Skeletal muscle satellite cell (primary cell): ENCODE results near the gene MTFR1L.

Experiments
- H3K27me3 ChIP-seq: 2 replicates; pipeline ENCODE4 v1.7.0; 2013; ENCODE audit warnings: low read length; ENCODE audit not compliant: control insufficient read depth, insufficient read depth
- H3K36me3 ChIP-seq: 2 replicates; pipeline ENCODE4 v1.7.0; 2013; ENCODE audit warnings: mild to moderate bottlenecking, control low read depth, low read length; ENCODE audit not compliant: insufficient read depth
- H3K4me1 ChIP-seq: 2 replicates; pipeline ENCODE4 v1.7.0; 2013; ENCODE audit warnings: low read length; ENCODE audit not compliant: control insufficient read depth, insufficient read depth
- H3K4me2 ChIP-seq: 2 replicates; pipeline ENCODE4 v1.7.0; 2013; ENCODE audit warnings: mild to moderate bottlenecking, low read length
- H3K4me3 ChIP-seq: 2 replicates; pipeline ENCODE4 v1.7.0; 2013; ENCODE audit warnings: low read length
- H3K9ac ChIP-seq: 2 replicates; pipeline ENCODE4 v1.7.0; 2013; ENCODE audit warnings: mild to moderate bottlenecking, low read depth, low read length, moderate library complexity
- H3K9me3 ChIP-seq: replicated peaks from 2 replicates; pipeline ENCODE4 v1.7.0; 2013; ENCODE audit warnings: mild to moderate bottlenecking, control low read depth, low read length

MTFR1L gene

DNA sequence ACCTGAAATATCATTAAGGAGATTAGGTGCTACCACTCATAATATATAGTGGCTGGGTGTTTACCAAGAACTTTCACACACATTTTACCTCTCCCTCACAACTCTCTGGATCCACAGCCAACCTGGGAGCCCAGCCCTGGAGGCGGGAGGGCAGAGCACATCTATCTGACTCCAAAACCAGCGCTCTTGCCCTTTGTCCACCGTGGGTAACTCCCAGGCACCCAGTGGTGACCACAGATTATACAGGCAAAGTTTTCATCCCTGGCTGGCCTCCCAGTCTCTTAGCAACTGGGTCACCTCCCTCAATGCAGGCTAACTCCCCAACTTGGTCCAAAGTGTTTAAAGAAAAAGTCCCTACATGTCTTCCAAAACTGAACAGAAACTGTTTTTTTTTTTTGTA lies 53.4 kb downstream of the MTFR1L start:
- no peak overlapping the region for H3K9ac ChIP-seq
- H3K27me3 ChIP-seq = no peaks in the 10 kb centered on the region
- peaks cover 11% of the 10 kb centered on the region for H3K36me3 ChIP-seq
- no peaks in the 10 kb centered on the region for H3K9me3 ChIP-seq
- peaks cover 19% of the 10 kb centered on the region for H3K4me1 ChIP-seq
- peak overlapping the region; percentile 12 for H3K4me2 ChIP-seq
- H3K4me3 ChIP-seq = no peak overlapping the region

GRCh38 chr1:25874209-25874608 lies 54.5 kb downstream of the MTFR1L start:
- H3K27me3 ChIP-seq = no peaks in the 10 kb centered on the region
- peaks cover 11% of the 10 kb centered on the region for H3K36me3 ChIP-seq
- H3K9me3 ChIP-seq = no peaks in the 10 kb centered on the region
- peak overlapping the region; percentile 72 for H3K4me3 ChIP-seq
- H3K4me1 ChIP-seq = peaks cover 19% of the 10 kb centered on the region
- H3K4me2 ChIP-seq = peak overlapping the region; percentile 88
- peak overlapping the region; percentile 75 for H3K9ac ChIP-seq

DNA sequence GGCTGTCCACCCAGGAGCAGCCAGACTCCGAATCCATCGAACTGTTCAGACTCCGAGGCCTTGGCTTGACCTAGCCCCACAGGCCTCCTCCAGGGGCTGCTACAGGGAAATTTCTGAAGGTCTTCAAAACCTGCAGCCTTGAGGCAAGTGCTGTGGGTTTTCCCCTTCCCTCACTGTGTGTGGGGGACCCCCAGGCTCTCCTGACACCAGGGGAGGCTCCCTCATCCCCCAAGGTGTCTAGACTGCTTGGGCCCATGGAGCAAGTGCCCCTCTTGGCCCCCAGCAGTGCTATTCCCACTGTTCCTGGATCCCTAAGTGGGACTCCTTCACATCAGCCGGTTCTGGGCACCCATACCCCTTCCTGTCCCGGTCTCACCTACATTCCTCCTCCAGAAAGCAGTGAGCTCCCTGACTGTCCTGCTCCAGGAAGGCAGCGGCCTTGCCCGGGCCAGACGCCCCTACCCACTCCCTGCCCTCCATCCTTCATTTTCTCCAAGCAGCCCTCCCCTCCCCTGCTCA lies 54.9 kb downstream of the MTFR1L start:
- Histone ChIP-seq H3K4me2 (peak overlapping the region; percentile 88), H3K36me3 (peaks cover 9% of the 10 kb centered on the region), H3K4me1 (peaks cover 19% of the 10 kb centered on the region), H3K4me3 (peak overlapping the region; percentile 72), H3K27me3 (no peaks in the 10 kb centered on the region), H3K9me3 (no peaks in the 10 kb centered on the region), H3K9ac (peak overlapping the region; percentile 75)

DNA sequence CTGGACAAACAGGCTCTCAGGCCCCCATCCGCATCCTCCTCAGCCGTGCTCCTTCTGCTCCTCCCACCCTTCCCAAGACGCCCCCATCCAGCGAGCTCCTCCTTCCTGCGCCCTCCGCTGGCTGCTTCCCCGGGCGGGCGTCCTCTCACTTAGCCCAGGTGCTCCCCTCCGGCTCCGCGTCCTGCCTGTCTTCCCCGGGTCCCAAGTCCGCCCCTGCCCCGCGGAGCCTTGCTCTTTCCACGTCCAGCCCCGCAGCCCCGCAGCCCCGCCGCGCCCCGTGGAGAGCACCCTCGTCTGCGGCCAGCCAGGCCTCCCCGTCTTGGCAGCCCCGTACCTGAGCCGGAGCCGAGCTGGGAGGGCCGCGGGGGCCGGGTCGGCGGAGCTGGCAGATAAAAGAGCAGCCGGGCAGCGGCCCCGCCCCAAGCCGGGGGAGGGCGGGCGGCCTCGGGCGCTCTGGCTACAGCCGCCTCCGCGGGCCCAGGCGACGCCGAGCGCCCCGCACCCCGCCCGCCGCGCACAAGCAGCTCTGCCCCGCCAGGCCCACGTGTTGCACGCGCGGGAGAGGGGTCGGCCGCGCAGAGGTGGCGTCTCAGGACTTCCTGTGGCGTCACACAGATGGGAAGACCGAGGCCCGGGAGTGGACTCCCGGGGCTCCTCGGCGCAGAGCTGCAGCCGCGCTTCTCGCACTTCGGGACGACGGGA lies 55.6 kb downstream of the MTFR1L start, which contains the start of gene PAQR7:
PAQR7 (minus strand) TSS at position 555 of the 702 bp plus-strand sequence. CDS start 11,869 bp downstream, outside the sequence.
- no peaks in the 10 kb centered on the region for H3K27me3 ChIP-seq
- peaks cover 19% of the 10 kb centered on the region for H3K4me1 ChIP-seq
- H3K4me2 ChIP-seq = peak within 1 kb of the TSS; percentile 88
- H3K36me3 ChIP-seq = peaks cover 3% of the 10 kb centered on the region
- peak within 1 kb of the TSS; percentile 75 for H3K9ac ChIP-seq
- no peaks in the 10 kb centered on the region for H3K9me3 ChIP-seq
- H3K4me3 ChIP-seq = peak within 1 kb of the TSS; percentile 72

DNA sequence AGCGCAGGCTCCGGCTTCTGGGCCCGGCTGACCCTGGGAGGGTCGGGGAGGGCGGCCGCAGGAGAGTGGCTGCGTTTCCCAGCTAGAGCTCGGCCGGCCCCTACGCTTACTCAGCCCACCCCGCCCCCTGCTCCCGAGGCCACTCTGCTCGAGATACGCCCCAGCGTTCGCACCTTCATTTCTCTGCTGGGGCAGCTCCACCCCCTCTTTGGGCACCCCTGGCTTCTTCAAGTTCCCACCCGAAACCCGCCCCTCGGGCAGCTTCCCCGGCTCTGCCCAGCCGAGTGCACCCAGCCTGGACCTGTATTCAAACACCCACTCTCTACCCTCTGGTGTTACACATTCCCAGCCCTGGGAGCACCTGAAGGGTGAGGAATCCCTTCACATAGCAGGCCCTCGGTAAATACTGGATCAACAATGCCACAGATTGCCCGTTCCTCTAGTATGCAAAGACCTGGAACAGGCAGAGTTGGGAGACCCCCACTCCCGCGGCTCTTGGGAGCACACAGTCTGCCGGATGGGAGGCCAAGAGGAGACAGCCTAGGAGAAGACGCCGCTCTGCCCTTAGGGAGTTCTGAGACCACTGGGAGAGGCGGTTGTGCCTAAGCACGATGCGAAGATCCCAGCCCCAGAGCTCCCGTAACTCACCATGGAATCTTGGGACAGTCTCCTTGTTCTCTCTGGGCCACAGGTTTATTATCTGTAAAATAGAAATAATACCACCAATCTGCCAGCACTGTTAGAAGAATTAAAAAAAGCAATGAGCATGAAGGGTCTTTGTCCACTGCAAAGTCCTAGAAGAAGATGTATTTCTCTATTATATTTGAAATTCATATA lies 56.3 kb downstream of the MTFR1L start:
- peak overlapping the region; percentile 72 for H3K4me3 ChIP-seq
- no peaks in the 10 kb centered on the region for H3K36me3 ChIP-seq
- H3K27me3 ChIP-seq = no peaks in the 10 kb centered on the region
- peak overlapping the region; percentile 88 for H3K4me2 ChIP-seq
- H3K9me3 ChIP-seq = no peaks in the 10 kb centered on the region
- peak overlapping the region; percentile 75 for H3K9ac ChIP-seq
- peaks cover 19% of the 10 kb centered on the region for H3K4me1 ChIP-seq

DNA sequence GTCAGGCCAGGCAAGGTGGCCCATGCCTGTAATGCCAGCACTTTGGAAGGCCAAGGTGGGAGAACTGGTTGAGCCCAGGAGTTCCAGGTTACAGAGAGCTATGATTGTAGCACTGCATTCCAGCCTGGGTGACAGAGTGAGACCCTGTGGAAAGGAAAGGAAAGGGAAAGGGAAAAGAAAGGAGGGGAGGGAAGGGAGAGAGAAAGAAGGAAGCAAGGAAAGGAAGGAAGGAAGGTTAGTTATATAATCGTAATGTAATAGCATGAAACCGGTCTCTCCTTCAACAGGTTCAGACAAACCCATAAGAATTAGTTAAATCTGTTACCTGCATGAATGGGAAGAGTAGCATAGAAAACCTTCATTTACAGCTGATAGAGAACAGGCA lies 56.9 kb downstream of the MTFR1L start:
- Histone ChIP-seq H3K4me1 (peaks cover 19% of the 10 kb centered on the region), H3K27me3 (no peaks in the 10 kb centered on the region), H3K4me3 (no peak overlapping the region), H3K9me3 (no peaks in the 10 kb centered on the region), H3K9ac (no peak overlapping the region), H3K4me2 (no peak overlapping the region), H3K36me3 (no peaks in the 10 kb centered on the region)

- H3K4me3 ChIP-seq = no peak overlapping the region
- no peaks in the 10 kb centered on the region for H3K36me3 ChIP-seq
- H3K4me1 ChIP-seq = peaks cover 19% of the 10 kb centered on the region
- H3K9me3 ChIP-seq = no peaks in the 10 kb centered on the region
- no peak overlapping the region for H3K4me2 ChIP-seq
- no peak overlapping the region for H3K9ac ChIP-seq
- H3K27me3 ChIP-seq = no peaks in the 10 kb centered on the region
Measured at GRCh38 chr1:25877155-25877554, 57.4 kb downstream of the MTFR1L start.

- H3K4me2 ChIP-seq = no peak overlapping the region
- H3K36me3 ChIP-seq = no peaks in the 10 kb centered on the region
- no peaks in the 10 kb centered on the region for H3K27me3 ChIP-seq
- no peaks in the 10 kb centered on the region for H3K9me3 ChIP-seq
- no peak overlapping the region for H3K4me3 ChIP-seq
- H3K4me1 ChIP-seq = peaks cover 18% of the 10 kb centered on the region
- no peak overlapping the region for H3K9ac ChIP-seq
Measured at GRCh38 chr1:25878690-25879089, 58.9 kb downstream of the MTFR1L start.

DNA sequence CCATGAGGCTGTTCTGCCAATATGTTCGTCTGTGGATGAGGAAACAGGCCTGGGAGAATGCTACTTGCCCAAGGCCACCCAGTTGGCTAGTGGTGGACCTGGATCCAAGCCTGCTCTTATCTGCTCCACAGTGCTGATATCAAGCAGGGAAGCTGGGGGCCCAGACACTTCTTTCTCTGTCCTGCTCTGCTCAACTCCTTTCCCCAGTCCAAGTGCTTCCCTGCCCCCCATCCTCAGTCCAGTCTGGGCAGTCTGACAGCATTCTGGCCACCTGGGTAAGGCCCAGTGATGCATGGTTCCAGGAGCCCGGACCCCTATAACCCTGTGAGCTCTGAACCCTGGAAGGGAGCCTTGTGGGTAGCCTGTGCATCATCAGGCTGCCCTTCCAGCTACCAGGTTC lies 59.9 kb downstream of the MTFR1L start:
- Histone ChIP-seq H3K9ac (no peak overlapping the region), H3K27me3 (no peaks in the 10 kb centered on the region), H3K4me2 (no peak overlapping the region), H3K4me3 (no peak overlapping the region), H3K4me1 (peaks cover 11% of the 10 kb centered on the region), H3K9me3 (no peaks in the 10 kb centered on the region), H3K36me3 (no peaks in the 10 kb centered on the region)

DNA sequence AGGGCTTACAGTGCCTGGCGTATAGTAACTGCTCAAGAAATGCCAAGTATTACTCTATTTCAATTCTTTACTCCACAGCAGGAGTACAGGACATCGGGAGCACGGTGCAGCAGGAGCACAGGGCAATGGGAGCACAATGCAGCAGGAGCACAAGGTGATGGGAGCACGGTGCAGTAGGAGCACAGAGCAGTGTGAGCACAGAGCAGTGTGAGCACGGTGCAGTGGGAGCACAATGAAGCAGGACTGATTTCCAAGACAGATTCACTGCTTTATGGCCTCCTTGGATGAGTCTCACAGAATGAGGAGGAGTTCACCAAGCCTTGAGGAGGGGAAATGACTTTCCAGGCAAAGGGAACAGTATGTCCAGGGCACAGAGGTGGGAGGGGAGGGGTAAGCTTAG lies 60.8 kb downstream of the MTFR1L start:
- H3K27me3 ChIP-seq = no peaks in the 10 kb centered on the region
- H3K4me2 ChIP-seq = no peak overlapping the region
- H3K9me3 ChIP-seq = no peaks in the 10 kb centered on the region
- H3K9ac ChIP-seq = no peak overlapping the region
- H3K4me1 ChIP-seq = peaks cover 7% of the 10 kb centered on the region
- H3K4me3 ChIP-seq = no peak overlapping the region
- no peaks in the 10 kb centered on the region for H3K36me3 ChIP-seq

DNA sequence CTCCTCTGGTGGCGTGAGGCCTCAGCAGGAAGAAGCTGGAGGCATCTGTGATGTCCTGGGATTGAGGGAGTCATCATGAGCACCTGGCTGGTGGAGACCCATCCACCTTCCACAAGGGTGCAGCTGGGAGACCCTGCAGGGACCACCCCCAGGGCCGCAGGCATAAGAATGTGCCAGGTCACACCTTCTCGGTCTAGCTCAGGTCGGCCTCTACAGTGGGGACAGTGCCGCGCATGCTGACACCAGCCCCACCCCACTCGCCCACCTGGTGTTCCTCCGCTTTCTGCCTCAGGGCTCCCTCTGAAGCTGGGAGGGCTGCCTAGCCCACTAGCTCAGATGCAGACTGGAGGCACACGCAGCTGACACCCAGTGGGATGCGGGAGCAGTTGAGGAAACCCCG lies 61.5 kb downstream of the MTFR1L start:
- no peak overlapping the region for H3K9ac ChIP-seq
- H3K27me3 ChIP-seq = no peaks in the 10 kb centered on the region
- H3K4me3 ChIP-seq = no peak overlapping the region

More for the DNA sequence above, 61.5 kb downstream of the MTFR1L start:
- H3K36me3 ChIP-seq = no peaks in the 10 kb centered on the region
- no peaks in the 10 kb centered on the region for H3K4me1 ChIP-seq
- H3K4me2 ChIP-seq = no peak overlapping the region
- no peaks in the 10 kb centered on the region for H3K9me3 ChIP-seq
